SK-N-MC (cell line): ENCODE data around the gene KIFBP.

Experiments
- DNase-seq: peaks from one replicate; pipeline ENCODE4 v3.0.0-alpha.2; 2011; ENCODE audit warnings: low read depth, low spot score
- H3K27ac ChIP-seq: fragments of 200-600 bp; sonication (generic); 2 replicates; pipeline ENCODE4 v1.5.1; 2016; ENCODE audit warnings: mixed run types
- H3K36me3 ChIP-seq: fragments of 200-600 bp; sonication (generic); 2 replicates; pipeline ENCODE4 v1.6.1; 2017; ENCODE audit warnings: antibody characterized with exemption, low read length, mixed read lengths; ENCODE audit not compliant: insufficient read depth
- H3K4me3 ChIP-seq: fragments of 200-600 bp; sonication (generic); 2 replicates; pipeline ENCODE4 v1.5.1; 2016
- H3K9ac ChIP-seq: fragments of 200-600 bp; sonication (generic); 2 replicates; pipeline ENCODE4 v1.8.0; 2017; ENCODE audit warnings: mixed run types, mixed read lengths; ENCODE audit not compliant: insufficient read length
- H3K9me3 ChIP-seq: fragments of 200-600 bp; sonication (generic); 2 replicates; pipeline ENCODE4 v1.6.1; 2017; ENCODE audit warnings: low read depth, mild to moderate bottlenecking, antibody characterized with exemption, low read length, moderate library complexity, mixed read lengths
- EZH2 ChIP-seq: fragments of 200-600 bp; sonication (generic); IDR thresholded peaks from one replicate; pipeline ENCODE4 v1.6.1; 2017; ENCODE audit warnings: antibody characterized with exemption
- FOXP2 ChIP-seq: optimal IDR thresholded peaks from 2 replicates; pipeline ENCODE3; 2011; ENCODE audit warnings: mild to moderate bottlenecking, moderate library complexity; ENCODE audit not compliant: insufficient read depth; ENCODE audit errors: extremely low read length, control extremely low read depth
- POLR2AphosphoS5 ChIP-seq: IDR thresholded peaks from 2 replicates; pipeline ENCODE4 v1.6.1; 2012; ENCODE audit warnings: mild to moderate bottlenecking, low read depth, low read length, borderline replicate concordance

KIFBP gene

DNA sequence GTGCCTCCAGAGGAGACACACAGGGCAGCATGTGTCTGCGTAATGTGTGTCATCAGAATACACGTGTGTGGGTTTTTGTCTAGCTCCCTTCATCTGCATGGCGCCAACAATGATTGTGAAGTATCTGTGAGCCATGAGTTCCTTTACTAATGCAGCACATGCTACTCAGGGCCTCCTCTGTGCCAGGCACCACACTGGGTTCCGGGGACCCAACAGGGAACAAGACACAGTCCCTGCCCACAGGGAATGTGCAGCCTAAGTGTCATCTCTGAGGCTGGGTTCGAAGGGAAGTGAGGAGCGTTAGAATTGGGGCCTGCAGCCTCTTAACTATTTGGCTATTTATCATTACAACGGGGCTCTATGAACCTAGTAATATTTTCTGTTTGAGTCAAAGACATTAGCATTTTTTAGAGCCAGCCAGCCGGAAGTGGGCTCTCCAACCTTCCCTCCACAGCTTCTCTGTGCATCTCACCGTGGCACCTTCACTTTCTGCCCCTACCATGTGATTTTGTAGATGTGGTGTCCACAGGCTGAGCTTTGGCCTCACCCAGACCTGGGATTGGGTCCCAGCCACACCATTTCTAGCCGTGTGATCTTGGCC is 55.4 kb downstream of the KIFBP start:
- no peaks in the 10 kb centered on the region for H3K36me3 ChIP-seq
- H3K4me3 ChIP-seq: no peak overlapping the region
- DNase-seq: no peak
- no peak overlapping the region for H3K27ac ChIP-seq
- TF ChIP-seq EZH2: no peak
- TF ChIP-seq POLR2AphosphoS5: no peak
- TF ChIP-seq FOXP2: no peak
- no peaks in the 10 kb centered on the region for H3K9me3 ChIP-seq
- no peak overlapping the region for H3K9ac ChIP-seq

DNA sequence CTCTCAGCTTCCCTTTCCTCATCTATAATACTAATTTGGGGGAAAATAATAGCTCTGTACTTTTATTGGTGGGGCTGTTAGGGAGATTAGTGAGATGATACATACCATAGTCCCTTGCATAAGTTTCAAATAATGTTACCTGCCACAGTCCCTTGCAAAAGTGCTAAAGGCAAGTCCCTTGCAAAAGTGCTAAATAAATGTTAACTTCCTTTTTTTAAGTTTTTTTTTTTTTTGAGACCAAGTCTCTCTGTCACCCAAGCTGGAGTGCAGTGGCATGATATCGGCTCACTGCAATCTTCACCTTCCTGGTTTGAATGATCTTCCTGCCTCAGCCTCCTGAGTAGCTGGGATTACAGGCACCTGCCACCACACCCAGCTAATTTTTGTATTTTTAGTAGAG is 55.9 kb downstream of the KIFBP start:
- Histone ChIP-seq H3K9ac (no peak overlapping the region), H3K27ac (no peak overlapping the region)
- no peak for DNase-seq

DNA sequence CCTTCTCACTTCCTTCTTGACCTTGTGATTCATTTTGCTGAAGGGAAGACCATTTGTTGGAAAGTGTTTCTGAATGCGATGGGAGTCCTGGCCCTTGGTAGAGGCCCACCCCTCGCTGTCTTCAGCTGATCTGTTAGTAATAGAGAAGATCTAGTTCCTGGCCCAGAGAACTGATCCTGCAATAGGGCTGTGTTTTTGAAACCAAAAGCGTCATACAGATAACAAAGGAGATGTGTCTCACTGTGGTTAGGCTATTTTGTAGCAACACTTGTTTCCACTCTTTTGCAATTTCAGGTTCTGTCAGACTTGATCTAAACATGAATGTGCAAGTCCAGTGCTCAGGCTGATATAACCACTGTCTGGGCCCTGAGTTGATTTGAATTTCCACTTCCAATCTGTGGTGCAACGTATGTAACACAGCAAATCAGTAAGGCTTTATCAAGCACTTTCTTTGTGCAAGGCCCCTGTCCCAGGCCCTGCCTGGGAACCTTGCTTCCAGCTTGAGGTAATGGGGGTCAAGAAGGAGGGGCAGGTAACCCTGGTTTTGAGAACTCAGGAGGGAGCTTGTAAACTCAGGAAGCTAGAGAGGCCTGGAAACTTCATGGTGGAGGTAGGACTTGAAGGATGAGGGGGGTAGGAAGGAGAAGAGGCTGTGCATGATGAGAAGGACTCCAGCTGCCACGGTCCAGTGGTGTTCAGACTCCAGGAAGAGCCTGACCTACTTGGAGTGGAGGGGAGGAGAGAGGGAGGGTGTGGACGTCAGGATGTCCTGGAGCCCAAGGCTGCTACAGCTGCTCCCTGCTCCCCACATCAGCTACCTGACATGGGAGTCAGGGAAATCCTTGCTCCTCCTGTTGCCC is 57.1 kb downstream of the KIFBP start:
- Histone ChIP-seq H3K27ac (no peak overlapping the region), H3K9me3 (no peaks in the 10 kb centered on the region), H3K9ac (no peak overlapping the region), H3K4me3 (no peak overlapping the region), H3K36me3 (no peaks in the 10 kb centered on the region)
- DNase-seq: no peak
- TF ChIP-seq FOXP2: no peak
- TF ChIP-seq POLR2AphosphoS5: no peak
- TF ChIP-seq EZH2: no peak

More for the DNA sequence above, 55.9 kb downstream of the KIFBP start:
- H3K4me3 ChIP-seq: no peak overlapping the region
- no peaks in the 10 kb centered on the region for H3K36me3 ChIP-seq
- no peaks in the 10 kb centered on the region for H3K9me3 ChIP-seq
- TF ChIP-seq EZH2: no peak
- TF ChIP-seq FOXP2: no peak
- TF ChIP-seq POLR2AphosphoS5: no peak

DNA sequence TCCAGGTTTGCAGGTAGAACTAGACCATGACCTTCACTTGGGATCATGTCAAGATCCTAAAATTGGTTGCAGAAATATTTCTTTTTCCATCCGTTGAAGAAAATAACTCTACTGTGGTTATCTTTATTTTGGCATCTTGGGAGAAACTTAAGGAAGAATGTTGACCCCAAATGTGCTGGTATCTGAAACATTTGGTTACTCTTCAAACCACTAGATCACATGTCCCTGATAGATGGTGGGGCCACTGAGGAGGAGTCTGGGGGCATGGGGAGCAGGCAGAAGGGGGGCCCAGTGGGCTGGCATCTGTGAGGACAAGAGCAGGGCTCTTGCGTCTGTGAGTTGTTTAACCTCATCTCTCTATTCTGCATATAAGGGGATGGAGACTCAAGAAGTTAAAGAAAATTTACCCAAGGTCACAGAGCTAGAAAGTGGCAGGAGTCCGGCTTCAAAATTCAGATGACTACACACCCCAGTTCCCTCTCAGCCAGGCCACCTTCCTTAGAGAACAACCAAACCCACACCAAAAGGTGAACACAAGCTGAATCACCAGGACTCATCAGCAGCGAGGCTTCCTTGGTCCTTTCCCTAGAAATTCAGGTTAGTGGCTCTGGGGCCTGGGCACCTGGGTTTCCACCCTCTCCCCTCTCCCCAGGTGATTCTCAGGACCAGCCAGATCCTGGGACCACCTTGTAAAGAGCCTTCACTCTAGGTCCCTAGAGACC is 58.7 kb downstream of the KIFBP start:
- Histone ChIP-seq H3K4me3 (no peak overlapping the region), H3K9ac (no peak overlapping the region), H3K27ac (no peak overlapping the region), H3K36me3 (no peaks in the 10 kb centered on the region), H3K9me3 (no peaks in the 10 kb centered on the region)
- no peak for DNase-seq
- no peak for TF ChIP-seq POLR2AphosphoS5
- TF ChIP-seq FOXP2: no peak
- TF ChIP-seq EZH2: no peak

DNA sequence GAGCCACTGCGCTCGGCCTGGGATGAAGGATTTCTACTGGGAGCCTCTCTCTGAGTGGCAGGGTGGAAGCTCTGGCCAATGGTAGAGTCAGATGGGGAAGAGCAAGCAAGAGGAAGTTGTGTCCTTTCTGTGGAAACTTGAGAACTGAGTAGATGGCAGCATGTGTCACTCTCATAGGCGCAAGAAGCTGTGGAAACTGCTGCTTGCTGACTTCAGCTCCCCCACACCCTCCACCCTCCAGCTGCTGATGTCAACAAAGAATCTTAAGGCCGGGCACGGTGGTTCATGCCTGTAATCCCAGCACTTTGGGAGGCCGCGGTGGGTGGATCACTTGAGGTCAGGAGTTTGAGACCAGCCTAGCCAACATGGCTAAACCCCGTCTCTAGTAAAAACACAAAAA is 59.5 kb downstream of the KIFBP start:
- no peak for DNase-seq
- TF ChIP-seq EZH2 (no peak), FOXP2 (no peak), POLR2AphosphoS5 (no peak)
- Histone ChIP-seq H3K36me3 (no peaks in the 10 kb centered on the region), H3K9me3 (no peaks in the 10 kb centered on the region), H3K9ac (no peak overlapping the region), H3K4me3 (no peak overlapping the region), H3K27ac (no peak overlapping the region)

DNA sequence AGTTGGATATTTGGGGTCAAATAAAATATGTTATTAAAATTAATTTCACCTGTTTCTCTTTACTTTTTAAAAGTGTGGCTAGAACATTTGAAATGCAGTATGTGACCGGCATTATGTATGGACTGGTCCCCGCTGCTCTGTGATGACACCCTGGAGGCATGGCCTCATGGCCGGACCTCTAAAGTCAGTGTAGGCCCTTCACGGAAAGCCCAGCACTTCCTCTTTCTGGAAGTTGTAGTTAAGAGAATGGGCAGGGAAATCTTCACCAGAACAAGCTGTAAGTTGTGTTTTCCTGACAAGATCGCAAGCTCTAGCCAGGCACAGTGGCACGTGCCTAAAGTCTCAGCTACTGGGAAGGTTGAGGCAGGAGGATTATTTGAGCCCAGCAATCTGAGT is 61.0 kb downstream of the KIFBP start:
- DNase-seq: no peak
- no peaks in the 10 kb centered on the region for H3K9me3 ChIP-seq
- no peak overlapping the region for H3K4me3 ChIP-seq
- TF ChIP-seq POLR2AphosphoS5 (no peak), FOXP2 (no peak), EZH2 (no peak)
- H3K9ac ChIP-seq: no peak overlapping the region
- H3K36me3 ChIP-seq: no peaks in the 10 kb centered on the region
- no peak overlapping the region for H3K27ac ChIP-seq

DNA sequence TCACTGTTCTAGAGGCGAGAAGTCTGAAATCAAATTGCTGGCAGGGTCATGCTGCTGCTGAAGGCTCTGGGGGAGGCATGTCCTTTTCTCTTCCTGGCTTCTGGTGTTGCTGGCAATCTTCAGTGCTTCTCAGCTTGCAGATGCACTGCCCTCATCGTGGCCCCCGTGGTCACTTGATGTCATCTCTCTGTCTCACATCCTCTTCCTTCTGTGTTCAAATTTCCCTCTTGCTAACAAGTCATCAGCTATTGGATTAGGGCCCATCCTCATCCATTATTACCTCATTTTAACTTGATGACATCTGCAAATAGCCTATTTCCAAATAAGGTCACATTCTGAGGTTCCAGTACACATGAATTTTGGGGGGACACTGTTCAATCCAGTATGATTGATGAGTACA is 62.7 kb downstream of the KIFBP start:
- DNase-seq: no peak
- H3K27ac ChIP-seq: no peak overlapping the region
- H3K4me3 ChIP-seq: no peak overlapping the region
- no peaks in the 10 kb centered on the region for H3K36me3 ChIP-seq
- no peak for TF ChIP-seq POLR2AphosphoS5
- no peak for TF ChIP-seq EZH2
- no peak for TF ChIP-seq FOXP2
- H3K9me3 ChIP-seq: no peaks in the 10 kb centered on the region
- no peak overlapping the region for H3K9ac ChIP-seq

DNA sequence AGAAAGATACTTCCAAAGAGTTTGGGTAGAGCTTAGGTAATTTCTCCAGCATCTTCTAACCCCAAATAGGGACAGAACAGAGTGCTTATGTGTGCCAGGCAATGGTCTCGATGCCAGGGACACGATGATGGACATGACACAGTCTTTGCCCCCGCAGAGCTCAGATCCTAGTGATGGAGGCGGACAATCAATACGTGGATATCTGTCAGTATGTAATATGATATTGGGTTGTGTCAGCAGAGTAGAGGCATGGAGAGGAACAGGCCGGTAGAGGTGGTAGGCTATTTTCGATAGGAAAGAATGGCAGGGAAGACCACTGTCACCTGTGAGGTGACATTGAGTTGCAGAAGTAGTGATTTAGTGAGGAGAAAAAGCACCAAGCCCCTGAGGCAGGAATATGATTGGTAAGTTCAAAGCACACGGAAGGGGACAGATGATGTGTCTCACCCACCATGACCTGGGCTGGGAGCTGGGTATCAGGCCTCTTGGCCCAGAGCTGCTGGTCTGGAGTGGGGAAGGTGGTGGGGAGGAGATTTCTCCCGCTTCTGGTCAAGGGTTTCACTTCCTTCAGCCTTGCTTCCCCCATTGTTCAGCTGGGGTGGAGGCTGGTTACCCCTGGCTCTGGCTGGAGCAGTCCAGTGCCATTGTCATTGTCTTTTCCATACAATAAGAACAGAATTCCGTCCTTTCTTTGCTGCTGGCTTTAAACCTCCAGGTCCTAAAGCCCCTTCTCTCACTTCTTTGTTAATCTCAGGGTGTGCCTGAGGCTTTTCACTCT is 63.3 kb downstream of the KIFBP start:
- no peak overlapping the region for H3K27ac ChIP-seq
- H3K4me3 ChIP-seq: no peak overlapping the region
- TF ChIP-seq EZH2: no peak
- no peak for TF ChIP-seq FOXP2
- TF ChIP-seq POLR2AphosphoS5: no peak
- no peak overlapping the region for H3K9ac ChIP-seq
- H3K36me3 ChIP-seq: no peaks in the 10 kb centered on the region
- DNase-seq: no peak
- no peaks in the 10 kb centered on the region for H3K9me3 ChIP-seq
